GM18909 (cell line): ENCODE data around the gene L3MBTL3.

Experiments
- ATAC-seq: cut with Tn5 transposase; IDR thresholded peaks from one replicate; pipeline ENCODE4 v1.9.1; 2021; ENCODE audit warnings: mild to moderate bottlenecking; ENCODE audit not compliant: unreplicated experiment, poor library complexity

Gene L3MBTL3

DNA sequence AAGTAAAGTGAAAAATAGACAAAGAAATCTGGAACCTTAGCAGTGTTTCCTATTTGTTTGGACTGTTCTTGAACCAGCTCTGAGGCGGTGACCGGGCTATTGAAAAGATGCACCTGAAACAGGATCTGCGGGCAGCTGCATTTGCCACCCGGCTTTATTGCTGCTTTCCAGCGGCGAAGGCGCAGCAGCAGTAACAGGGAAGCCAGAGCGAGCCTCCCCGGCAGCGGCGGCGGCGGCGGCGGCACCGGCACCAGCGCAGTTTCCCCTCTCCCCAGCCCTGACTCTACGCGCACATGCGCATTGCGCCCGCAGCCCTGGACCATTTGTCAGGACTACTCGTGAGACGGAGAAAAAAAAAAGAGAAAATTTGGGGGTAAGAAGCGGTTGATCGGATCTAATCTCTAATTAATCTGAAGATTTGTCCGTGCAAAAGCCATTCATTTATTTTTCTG, at the start of gene L3MBTL3:
L3MBTL3 (plus strand) TSS at position 290 of the 452 bp plus-strand sequence. CDS start 24,119 bp downstream, outside the sequence.
- ATAC-seq = peak; percentile 74

DNA sequence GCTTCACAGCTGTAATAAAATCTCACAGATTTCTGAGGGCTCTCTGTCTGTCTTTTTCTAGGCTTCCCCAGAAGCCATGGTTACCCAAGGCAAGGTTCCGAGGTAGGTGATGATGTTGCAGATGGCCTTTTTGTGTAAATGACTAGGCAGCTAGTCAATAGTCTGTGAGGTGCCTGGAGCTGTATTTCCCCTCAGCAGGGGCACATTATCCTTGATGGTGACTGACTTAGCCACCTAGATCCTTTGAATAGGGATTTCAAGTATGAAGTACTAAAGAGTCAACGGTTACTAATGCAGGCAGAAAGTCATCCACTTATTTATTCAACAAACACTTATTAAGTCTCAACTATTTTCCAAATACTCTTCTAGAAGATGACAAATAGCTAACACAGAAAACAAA, 49.3 kb upstream of the L3MBTL3 start:
- no peak for ATAC-seq

DNA sequence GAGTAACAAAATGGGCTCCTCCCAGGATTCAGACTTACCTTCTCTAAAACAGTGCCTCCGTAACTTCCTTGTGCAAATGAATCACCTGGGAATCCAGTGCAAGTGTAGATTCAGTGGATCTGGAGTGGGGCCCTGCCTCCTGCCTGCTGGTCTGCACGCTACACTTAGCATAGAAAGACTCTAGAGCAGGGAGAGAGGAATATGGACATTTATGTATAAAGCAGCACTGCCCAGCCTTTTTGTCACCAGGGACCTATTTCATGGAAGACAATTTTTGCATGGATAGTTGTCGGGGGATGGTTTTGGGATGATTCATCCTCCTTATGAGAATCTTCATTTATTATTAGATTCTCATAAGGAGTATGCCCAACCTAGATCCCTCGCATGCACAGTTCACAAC, 42.3 kb upstream of the L3MBTL3 start:
- no peak for ATAC-seq

GRCh38 chr6:129978148-129978916, 40.0 kb upstream of the L3MBTL3 start:
- no peak for ATAC-seq

- ATAC-seq = no peak
These were observed 37.6 kb upstream of the L3MBTL3 start for GRCh38 chr6:129980821-129981220.

DNA sequence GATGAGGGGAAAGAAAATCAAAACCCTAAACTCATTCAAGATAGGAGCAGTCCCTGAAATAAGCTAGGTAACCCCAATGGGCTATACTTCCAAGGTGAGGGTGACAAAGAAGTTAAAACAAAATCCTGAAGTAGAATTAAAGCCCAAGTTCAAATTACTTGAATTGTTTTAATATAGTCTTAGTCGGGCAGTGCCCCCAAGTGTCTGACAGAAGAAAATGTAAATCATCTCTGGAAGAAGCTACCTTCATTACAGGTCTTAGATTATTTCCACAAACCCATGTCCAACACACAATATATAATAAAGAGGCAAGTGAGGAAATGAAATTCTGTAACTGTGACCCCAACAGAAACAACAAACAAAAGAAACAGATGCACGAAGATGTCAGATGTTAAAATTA, 36.8 kb upstream of the L3MBTL3 start:
- no peak for ATAC-seq

- no peak for ATAC-seq
These were observed 29.0 kb upstream of the L3MBTL3 start for GRCh38 chr6:129989396-129989795.

- ATAC-seq = no peak
These were observed 25.5 kb upstream of the L3MBTL3 start for GRCh38 chr6:129992881-129993280.

DNA sequence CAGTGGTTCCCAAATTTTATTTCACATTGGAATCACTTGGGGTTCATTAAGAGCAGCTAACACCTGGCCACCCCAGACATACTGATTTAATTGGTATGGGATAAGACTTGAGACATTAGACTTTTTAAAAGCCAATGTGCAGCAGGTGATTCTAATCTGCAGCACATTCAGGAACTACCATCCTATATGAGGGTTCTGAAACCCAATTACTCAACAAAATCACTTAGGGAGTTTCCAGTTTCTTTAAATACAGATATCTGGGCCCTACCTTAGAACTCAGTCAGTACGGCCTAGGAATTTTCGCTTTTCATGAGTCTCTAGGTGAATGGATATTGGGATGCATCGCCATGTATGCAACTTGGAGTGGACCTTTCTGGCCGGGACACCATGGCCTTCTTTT, 24.0 kb upstream of the L3MBTL3 start:
- no peak for ATAC-seq

GRCh38 chr6:129996387-129996786, 22.0 kb upstream of the L3MBTL3 start:
- ATAC-seq = no peak

GRCh38 chr6:130000526-130001421, 17.6 kb upstream of the L3MBTL3 start:
- ATAC-seq = no peak

DNA sequence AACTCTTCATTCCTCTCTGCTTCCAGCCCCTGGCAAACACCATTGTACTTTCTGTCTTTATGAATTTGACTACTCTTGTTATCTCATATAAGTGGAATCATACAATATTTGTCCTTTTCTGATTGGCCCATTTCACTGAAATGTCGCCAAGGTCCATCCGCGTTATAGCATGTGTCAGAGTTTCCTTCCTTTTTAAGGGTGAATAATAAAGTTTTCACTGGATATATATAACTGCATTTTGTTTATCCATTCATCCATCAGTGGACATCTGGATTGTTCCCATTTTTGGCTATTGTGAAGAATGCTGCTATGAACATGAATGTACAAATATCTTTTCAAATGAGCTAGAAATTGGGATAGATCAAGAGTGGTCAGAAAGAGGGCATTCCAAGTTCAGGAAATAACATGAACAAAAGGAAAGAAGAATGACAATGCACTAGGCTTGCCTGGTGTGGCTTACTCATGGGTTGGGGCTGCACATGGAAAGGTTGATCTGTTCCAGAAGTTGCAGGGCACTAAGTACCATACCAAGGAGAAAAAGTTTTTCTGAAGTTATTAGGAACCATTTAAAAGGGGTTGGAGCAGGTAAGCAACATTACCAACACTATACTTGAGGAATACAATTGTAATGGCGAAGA, 10.0 kb upstream of the L3MBTL3 start:
- no peak for ATAC-seq

DNA sequence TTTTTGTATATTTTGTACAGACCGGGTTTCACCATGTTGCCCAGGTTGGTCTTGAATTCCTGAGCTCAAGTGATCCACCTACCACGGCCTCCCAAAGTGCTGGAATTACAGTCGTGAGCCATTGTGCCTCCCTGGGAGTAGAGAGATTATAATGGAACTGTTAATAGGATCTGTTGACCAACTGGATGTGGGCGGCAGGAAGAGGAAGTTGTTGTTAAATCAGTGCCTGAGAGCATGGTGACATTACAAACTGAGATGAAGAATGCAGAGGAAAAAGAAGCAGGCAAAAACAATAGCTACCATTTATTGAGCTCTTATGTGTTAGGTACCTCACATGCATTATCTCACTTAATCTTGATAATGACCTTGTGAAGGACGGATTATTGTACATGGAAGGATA, 9.2 kb upstream of the L3MBTL3 start:
- ATAC-seq = no peak

DNA sequence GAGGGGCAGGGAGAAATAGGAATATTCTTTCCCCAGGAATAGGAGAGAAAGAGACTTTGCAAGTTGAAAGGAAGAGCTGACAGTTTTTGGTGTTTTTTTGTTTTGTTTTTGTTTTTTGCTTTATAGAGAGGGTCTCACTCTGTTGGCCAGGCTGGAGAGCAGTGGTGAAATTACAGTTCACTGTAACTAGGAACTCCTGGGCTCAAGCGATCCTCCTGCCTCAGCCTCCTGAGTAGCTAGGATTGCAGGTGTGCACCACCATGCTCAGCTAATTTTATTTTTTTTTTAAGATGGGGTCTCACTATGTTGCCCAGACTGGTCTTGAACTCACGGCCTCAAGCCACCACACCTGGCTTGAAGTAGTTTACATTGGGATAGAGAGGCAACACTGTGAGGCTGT, 8.0 kb upstream of the L3MBTL3 start:
- no peak for ATAC-seq

GRCh38 chr6:130012728-130013127, 5.7 kb upstream of the L3MBTL3 start:
- no peak for ATAC-seq

DNA sequence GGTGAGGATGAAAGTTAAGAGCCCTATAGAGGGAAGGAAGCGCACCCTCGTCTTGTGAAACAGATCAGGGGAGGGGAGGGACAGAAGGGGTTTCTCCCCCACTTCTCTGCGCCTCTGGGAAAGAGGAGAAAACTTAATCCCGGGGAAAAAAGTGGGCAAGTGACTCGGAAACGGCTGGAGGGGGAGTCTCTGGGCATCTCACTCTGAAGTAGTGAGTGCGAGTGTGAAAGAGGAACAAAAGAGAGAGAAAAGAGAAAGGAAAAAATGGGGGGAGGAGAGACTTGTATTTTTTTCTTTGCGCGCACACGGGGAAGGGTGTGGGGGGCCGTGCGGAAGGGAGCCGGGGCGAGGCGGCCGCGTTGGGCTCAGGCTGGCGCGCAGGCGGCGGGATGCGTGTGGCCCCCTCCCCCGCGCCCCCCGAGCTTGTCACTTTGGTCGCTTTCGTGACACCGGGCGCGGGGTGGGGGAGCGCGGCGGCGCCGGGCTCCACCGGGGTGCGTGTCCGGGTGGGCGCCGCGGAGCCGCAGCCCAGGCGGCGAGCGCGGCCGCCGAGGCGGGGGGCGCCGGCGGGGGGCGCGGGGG, 454 bp downstream of the L3MBTL3 start:
- peak; percentile 25 for ATAC-seq

DNA sequence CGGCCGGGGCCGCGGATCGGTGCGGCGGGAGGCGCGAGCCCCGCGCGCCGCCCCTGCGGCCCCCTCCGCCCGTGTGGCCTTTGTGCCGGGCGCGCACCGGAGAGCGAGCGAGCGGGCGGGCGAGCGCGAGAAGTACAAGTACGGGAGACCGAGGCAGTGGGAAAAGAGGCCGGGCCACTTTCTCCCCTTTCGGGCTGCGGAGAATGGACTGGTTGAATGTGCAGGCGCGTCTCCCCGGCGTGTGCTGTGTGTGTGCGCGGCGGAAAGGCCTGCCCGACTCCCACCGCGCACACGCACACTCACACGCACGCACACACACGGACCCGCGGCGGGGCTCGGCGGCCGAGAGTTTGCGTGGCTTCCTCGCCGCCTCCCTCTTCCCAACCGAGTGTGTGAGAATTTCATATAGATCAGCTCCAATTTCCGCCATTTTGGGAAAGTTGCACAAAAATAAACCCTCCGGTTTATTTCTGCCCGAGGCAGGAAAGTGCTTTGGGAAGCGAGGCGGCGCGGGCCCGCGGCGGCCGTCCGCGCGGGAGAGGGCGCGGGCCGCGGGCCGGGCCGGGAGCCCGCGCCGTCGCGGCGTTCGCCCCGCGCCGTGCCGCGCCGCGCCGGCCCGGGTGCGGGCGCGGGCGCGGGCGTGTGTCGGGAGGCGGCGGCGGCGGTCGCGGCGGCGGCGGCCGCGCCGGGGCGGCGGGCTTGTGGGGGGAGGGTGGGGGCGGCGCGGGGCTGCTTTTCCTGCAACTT, 1.1 kb downstream of the L3MBTL3 start:
- peak; percentile 27 for ATAC-seq

DNA sequence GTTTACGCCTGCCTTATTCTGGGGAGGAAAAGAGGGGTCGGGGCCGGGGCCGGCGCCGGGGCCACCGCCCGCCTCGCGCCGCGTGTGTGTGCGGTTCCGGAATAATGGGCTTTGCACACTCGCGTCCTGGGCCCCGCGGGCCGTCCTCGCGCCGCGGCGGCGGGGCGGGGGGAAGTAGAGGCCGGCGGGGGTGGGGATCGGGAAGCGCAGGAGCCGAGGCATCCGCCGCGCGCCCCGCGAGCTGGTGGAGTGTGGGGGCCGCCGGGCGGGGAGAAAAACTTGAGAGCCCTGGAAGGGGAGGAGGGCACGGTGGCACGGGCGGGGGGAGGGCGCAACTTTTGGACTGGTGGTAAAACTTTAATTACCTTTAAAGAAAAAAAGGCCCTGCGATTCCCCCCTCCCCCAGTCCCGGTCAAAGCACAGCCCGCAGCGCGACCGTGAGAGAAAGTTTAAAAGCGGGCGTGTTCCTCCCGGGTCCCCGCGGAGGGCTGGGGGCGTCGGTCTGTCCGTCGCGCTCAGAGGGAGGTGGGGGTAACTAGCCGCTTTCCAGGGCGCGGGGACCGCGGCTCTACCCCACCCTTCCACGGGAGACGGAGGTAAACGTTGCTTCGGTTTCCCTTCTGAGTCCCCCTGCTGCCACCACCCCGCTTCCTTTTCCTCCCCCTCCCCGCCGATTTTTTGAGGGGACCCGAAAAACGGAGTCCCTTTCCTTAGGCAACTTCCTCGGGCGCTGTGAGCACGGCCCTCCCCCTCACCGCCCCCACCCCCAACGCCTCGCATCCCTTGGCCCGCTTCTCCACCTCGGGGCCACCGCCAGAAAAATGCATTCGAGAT, 1.9 kb downstream of the L3MBTL3 start:
- ATAC-seq = peak; percentile 8
